Gastroesophageal sphincter (tissue), 4 donors: Measurements from ENCODE around the gene ADGRD2. TPM values are rescaled to one million over a fixed set of nuclear protein-coding genes. Genes with fewer than 3 reads are reported as not detected.
A peak's percentile ranks its signal among the peaks of the same experiment; 100 is the strongest.
"Not testable (repeated sequence)": the region's sequence is repeated elsewhere in the genome, so short reads cannot be mapped to it uniquely, and the experiment has no call there.

ENCODE experiments used
- ATAC-seq: fragments of 150-250 bp; one replicate; pipeline ENCODE4 v1.9.1; 2016; ENCODE audit warnings: mild to moderate bottlenecking, moderate library complexity
- H3K27ac ChIP-seq, 4 donors: fragments of 200-600 bp; sonication (generic) in 3 of 4; 1 replicate in 3 of 4; 2 replicates in 1 of 4; pipeline ENCODE4 v1.5.1; 2016 to 2019
- H3K27me3 ChIP-seq: fragments of 200-600 bp; sonication (generic); one replicate; pipeline ENCODE4 v1.5.1; 2019
- H3K36me3 ChIP-seq, 2 donors: fragments of 200-600 bp; sonication (generic); one replicate each; pipeline ENCODE4 v1.5.1; 2019; ENCODE audit warnings: control low read depth in 1 of 2
- H3K4me1 ChIP-seq, 3 donors: fragments of 200-600 bp; sonication (generic); 1 replicate in 2 of 3; 2 replicates in 1 of 3; pipeline ENCODE4 v1.5.1; 2016 to 2019; ENCODE audit warnings: control low read depth in 2 of 3
- H3K4me3 ChIP-seq, 2 donors: fragments of 200-600 bp; sonication (generic); one replicate each; pipeline ENCODE4 v1.5.1; 2019; ENCODE audit warnings: mild to moderate bottlenecking in 1 of 2, moderate library complexity in 1 of 2
- H3K9me3 ChIP-seq, 3 donors: fragments of 200-600 bp; sonication (generic); one replicate each; pipeline ENCODE4 v1.5.1; 2017 to 2019; ENCODE audit warnings: control low read depth in 2 of 3
- CTCF ChIP-seq, 4 experiments: fragments of 200-600 bp in 2 of 4; fragments of 450-650 bp in 2 of 4; sonication (generic) in 1 of 4; IDR thresholded peaks; one replicate each; pipeline ENCODE4 v1.5.1; 2017 to 2019; ENCODE audit warnings: antibody characterized with exemption in 4 of 4, mild to moderate bottlenecking in 2 of 4, moderate library complexity in 2 of 4
- EP300 ChIP-seq: sonication (generic); formaldehyde crosslinking; IDR thresholded peaks from one replicate; pipeline ENCODE4 v1.6.1; 2017; ENCODE audit warnings: antibody characterized with exemption, mild to moderate bottlenecking
- POLR2A ChIP-seq, 2 donors: fragments of 450-650 bp; IDR thresholded peaks; one replicate each; pipeline ENCODE4 v1.6.1; 2017; ENCODE audit warnings: antibody characterized with exemption in 2 of 2, mild to moderate bottlenecking in 2 of 2, moderate library complexity in 1 of 2
- POLR2AphosphoS5 ChIP-seq: sonication (generic); formaldehyde crosslinking; IDR thresholded peaks from one replicate; pipeline ENCODE4 v1.6.1; 2017; ENCODE audit warnings: antibody characterized with exemption
- WGBS, 2 donors: methylation state at CpG; one replicate each; pipeline ENCODE4 v1.1.5; 2018; ENCODE audit warnings: low coverage in 1 of 2; 5-methylcytosine and 5-hydroxymethylcytosine counted together
- total RNA-seq, 4 donors: library from RNA; depleted of rRNA; stranded (reverse); fragments of >200 nt; gene quantifications; one replicate each; pipeline ENCODE4 v1.1.0, GENCODE V29; 2016

Gene ADGRD2
- total RNA-seq, 4 donors from 2014 or later, result not detected

GRCh38 chr9:124415852-124416484 lies 34.3 kb upstream of the ADGRD2 start:
- Histone ChIP-seq H3K4me1 (peaks cover 0 to 39% (median 3%) of the 10 kb centered on the region in 3 donors), H3K27me3 (no peaks in the 10 kb centered on the region), H3K27ac (peak overlapping the region in 1 of 4 donors; percentile 44), H3K9me3 (no peaks in the 10 kb centered on the region), H3K4me3 (peak overlapping the region in 1 of 2 donors; percentile 64), H3K36me3 (peaks cover 14 to 32% of the 10 kb centered on the region in 2 donors)
- WGBS, 2 donors, result 57 to 79% methylated on average over 6 to 14 of the region's 17 CpGs
- ATAC-seq, result no peak
- no peak for TF ChIP-seq CTCF (IDR thresholded peaks at IDR 0.05)
- TF ChIP-seq POLR2AphosphoS5, result no peak
- no peak for TF ChIP-seq EP300
- TF ChIP-seq POLR2A (IDR thresholded peaks at IDR 0.05), result no peak

DNA sequence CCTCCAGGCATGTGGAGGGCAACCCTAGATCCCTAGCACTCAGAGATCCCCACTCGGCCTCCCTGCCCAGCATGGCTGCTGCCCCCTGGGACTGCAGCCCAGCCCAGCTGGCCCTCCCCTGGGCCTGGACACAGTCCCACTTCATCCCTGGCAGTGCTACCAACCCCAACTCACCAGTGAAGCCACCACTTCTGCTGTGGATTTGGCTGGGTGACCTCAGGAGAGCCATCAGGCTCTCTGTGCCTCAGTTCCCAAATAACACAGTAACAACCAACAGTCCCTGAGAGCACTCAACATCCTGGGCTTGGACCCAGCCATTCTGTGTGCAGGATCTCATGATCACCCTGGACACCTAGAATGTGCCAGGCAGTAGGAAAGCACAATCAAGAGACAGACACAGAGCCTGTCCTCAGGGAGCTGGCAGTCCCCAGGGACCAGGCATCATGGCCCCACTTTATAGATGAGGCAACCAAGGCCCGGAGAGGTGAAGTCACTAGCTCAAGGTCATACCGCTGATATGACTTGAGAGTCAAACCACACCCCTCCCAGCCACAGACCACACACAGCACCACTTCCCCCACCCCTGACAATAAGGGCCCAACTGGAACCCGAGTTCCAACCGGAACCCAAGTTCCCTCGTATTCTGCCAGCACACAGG lies 30.3 kb upstream of the ADGRD2 start:
- Histone ChIP-seq H3K9me3 (no peaks in the 10 kb centered on the region), H3K27me3 (no peaks in the 10 kb centered on the region), H3K36me3 (no peaks in the 10 kb centered on the region), H3K27ac (no peak overlapping the region), H3K4me3 (no peak overlapping the region), H3K4me1 (peaks cover 0 to 19% (median 0%) of the 10 kb centered on the region in 3 donors)
- TF ChIP-seq CTCF (IDR thresholded peaks at IDR 0.05) (no peak), POLR2AphosphoS5 (no peak), EP300 (no peak)
- ATAC-seq, result no peak
- 100% methylated on average over 3 of the region's 6 CpGs; no CpG with 5 or more reads in 1 of the 2 donors for WGBS, 2 donors

- TF ChIP-seq POLR2A (IDR thresholded peaks at IDR 0.05) (no peak), EP300 (no peak)
- H3K36me3 ChIP-seq, result no peaks in the 10 kb centered on the region
- no peak overlapping the region for H3K4me3 ChIP-seq
- H3K9me3 ChIP-seq, result no peaks in the 10 kb centered on the region
- H3K27me3 ChIP-seq, result no peaks in the 10 kb centered on the region
- 32% methylated on average over 3 of the region's 7 CpGs; no CpG with 5 or more reads in 1 of the 2 donors for WGBS, 2 donors
- peaks cover 0 to 19% (median 0%) of the 10 kb centered on the region in 3 donors for H3K4me1 ChIP-seq
- ATAC-seq, result no peak
- H3K27ac ChIP-seq, result peak overlapping the region in 1 of 4 donors; percentile 9
Observed at GRCh38 chr9:124420991-124421543, 29.2 kb upstream of the ADGRD2 start.

- Histone ChIP-seq H3K4me3 (no peak overlapping the region), H3K27me3 (no peaks in the 10 kb centered on the region), H3K4me1 (peaks cover 0 to 19% (median 0%) of the 10 kb centered on the region in 3 donors), H3K9me3 (no peaks in the 10 kb centered on the region), H3K36me3 (no peaks in the 10 kb centered on the region), H3K27ac (no peak overlapping the region)
- TF ChIP-seq CTCF (IDR thresholded peaks at IDR 0.05), result no peak
- TF ChIP-seq EP300, result no peak
- no peak for TF ChIP-seq POLR2AphosphoS5
- no peak for TF ChIP-seq POLR2A (IDR thresholded peaks at IDR 0.05)
- ATAC-seq, result no peak
- WGBS, 2 donors, result 82% methylated on average over 5 of the region's 5 CpGs; no CpG with 5 or more reads in 1 of the 2 donors
Observed at GRCh38 chr9:124423155-124423554, 27.1 kb upstream of the ADGRD2 start.

- Histone ChIP-seq H3K4me3 (no peak overlapping the region), H3K36me3 (no peaks in the 10 kb centered on the region), H3K4me1 (peaks cover 0 to 19% (median 0%) of the 10 kb centered on the region in 3 donors), H3K27me3 (no peaks in the 10 kb centered on the region), H3K27ac (no peak overlapping the region), H3K9me3 (no peaks in the 10 kb centered on the region)
- ATAC-seq, result no peak
- no peak for TF ChIP-seq CTCF (IDR thresholded peaks at IDR 0.05)
- no peak for TF ChIP-seq POLR2AphosphoS5
- TF ChIP-seq EP300, result no peak
- no peak for TF ChIP-seq POLR2A (IDR thresholded peaks at IDR 0.05)
- 30 to 46% methylated on average over 8 to 11 of the region's 11 CpGs for WGBS, 2 donors
Observed at GRCh38 chr9:124423591-124423990, 26.7 kb upstream of the ADGRD2 start.

GRCh38 chr9:124425733-124426132 lies 24.5 kb upstream of the ADGRD2 start:
- not testable (repeated sequence) for H3K4me1 ChIP-seq, H3K4me3 ChIP-seq, H3K9me3 ChIP-seq, H3K36me3 ChIP-seq, H3K27ac ChIP-seq, ATAC-seq, H3K27me3 ChIP-seq
- WGBS, 2 donors, result 85 to 87% methylated on average over 12 of the region's 12 CpGs
